Measurements from ENCODE around the gene PRSS27. TPM values are rescaled to one million over a fixed set of nuclear protein-coding genes. Genes with fewer than 3 reads are reported as not detected.

PRSS27 gene
- total RNA-seq, 2 donors from 2014 or later = 0.15 to 0.56 TPM

- H3K36me3 ChIP-seq = peaks cover 5% of the 10 kb centered on the region
- no peaks in the 10 kb centered on the region for H3K4me1 ChIP-seq
- no peaks in the 10 kb centered on the region for H3K9me3 ChIP-seq
- H3K27me3 ChIP-seq = no peaks in the 10 kb centered on the region
- DNase-seq = no peak
- no peak overlapping the region for H3K9ac ChIP-seq (ENCODE audit: low read depth in 2 of 2, low read length in 2 of 2)
- TF ChIP-seq, protein P1, sequence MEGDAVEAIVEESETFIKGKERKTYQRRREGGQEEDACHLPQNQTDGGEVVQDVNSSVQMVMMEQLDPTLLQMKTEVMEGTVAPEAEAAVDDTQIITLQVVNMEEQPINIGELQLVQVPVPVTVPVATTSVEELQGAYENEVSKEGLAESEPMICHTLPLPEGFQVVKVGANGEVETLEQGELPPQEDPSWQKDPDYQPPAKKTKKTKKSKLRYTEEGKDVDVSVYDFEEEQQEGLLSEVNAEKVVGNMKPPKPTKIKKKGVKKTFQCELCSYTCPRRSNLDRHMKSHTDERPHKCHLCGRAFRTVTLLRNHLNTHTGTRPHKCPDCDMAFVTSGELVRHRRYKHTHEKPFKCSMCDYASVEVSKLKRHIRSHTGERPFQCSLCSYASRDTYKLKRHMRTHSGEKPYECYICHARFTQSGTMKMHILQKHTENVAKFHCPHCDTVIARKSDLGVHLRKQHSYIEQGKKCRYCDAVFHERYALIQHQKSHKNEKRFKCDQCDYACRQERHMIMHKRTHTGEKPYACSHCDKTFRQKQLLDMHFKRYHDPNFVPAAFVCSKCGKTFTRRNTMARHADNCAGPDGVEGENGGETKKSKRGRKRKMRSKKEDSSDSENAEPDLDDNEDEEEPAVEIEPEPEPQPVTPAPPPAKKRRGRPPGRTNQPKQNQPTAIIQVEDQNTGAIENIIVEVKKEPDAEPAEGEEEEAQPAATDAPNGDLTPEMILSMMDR (IDR thresholded peaks at IDR 0.05) = no peak
- H3K4me3 ChIP-seq = no peak overlapping the region
- H3K27ac ChIP-seq = peak overlapping the region; percentile 80
- intact Hi-C loops (cut with DNase I) = no loop called here
These were observed 55.4 kb downstream of the PRSS27 start for GRCh38 chr16:2664574-2664982.

- TF ChIP-seq, protein P1 (IDR thresholded peaks at IDR 0.05) = no peak
- intact Hi-C loops (cut with DNase I) = no loop called here
- Histone ChIP-seq H3K9ac (ENCODE audit: low read depth in 2 of 2, low read length in 2 of 2) (no peak overlapping the region), H3K4me3 (no peak overlapping the region), H3K4me1 (no peaks in the 10 kb centered on the region), H3K27me3 (no peaks in the 10 kb centered on the region), H3K36me3 (peaks cover 5% of the 10 kb centered on the region), H3K9me3 (no peaks in the 10 kb centered on the region), H3K27ac (peak overlapping the region; percentile 80)
- peak; percentile 49 for DNase-seq
These were observed 56.2 kb downstream of the PRSS27 start for GRCh38 chr16:2663553-2664546.

Other genes starting within 250 kb of the PRSS27 start
- not detected for gene NTN3, start 248.9 kb downstream of the PRSS27 start, total RNA-seq
- 10 to 100 TPM in 1 of 2 donors, 1 to 10 TPM in 1; 8.4 to 15.8 TPM for gene TBC1D24, start 245.1 kb downstream of the PRSS27 start, total RNA-seq
- 100 to 1,000 TPM; 240 to 336 TPM for gene ATP6V0C, start 206.3 kb downstream of the PRSS27 start, total RNA-seq
- gene AMDHD2, start 199.9 kb downstream of the PRSS27 start, total RNA-seq = 10 to 100 TPM; 19.4 to 31.6 TPM
- gene CEMP1, start 188.8 kb downstream of the PRSS27 start, total RNA-seq = under 1 TPM; 0.53 to 0.54 TPM
- gene PDPK1, start 182.2 kb downstream of the PRSS27 start, total RNA-seq = 10 to 100 TPM; 60.4 to 71.5 TPM
- gene KCTD5, start 37.7 kb downstream of the PRSS27 start, total RNA-seq = 10 to 100 TPM; 45.2 to 88.3 TPM
- gene SRRM2, start 32.4 kb upstream of the PRSS27 start, total RNA-seq = 100 to 1,000 TPM; 377 to 539 TPM
- gene ELOB, start 57.1 kb upstream of the PRSS27 start, total RNA-seq = 100 to 1,000 TPM; 230 to 333 TPM
- not detected for gene PRSS33, start 67.3 kb upstream of the PRSS27 start, total RNA-seq
- not detected for gene PRSS41, start 78.2 kb upstream of the PRSS27 start, total RNA-seq
- 1 to 10 TPM; 1.1 to 2.6 TPM for gene PRSS21, start 97.0 kb upstream of the PRSS27 start, total RNA-seq
- gene ZG16B, start 110.1 kb upstream of the PRSS27 start, total RNA-seq = 10 to 100 TPM; 34.1 to 62.1 TPM
- 1 to 10 TPM; 6.1 to 6.7 TPM for gene PRSS22, start 137.9 kb upstream of the PRSS27 start, total RNA-seq
- gene FLYWCH2, start 163.0 kb upstream of the PRSS27 start, total RNA-seq = 10 to 100 TPM; 16.2 to 24.8 TPM
- 10 to 100 TPM; 18.5 to 28.4 TPM for gene FLYWCH1, start 191.7 kb upstream of the PRSS27 start, total RNA-seq
- gene KREMEN2, start 244.1 kb upstream of the PRSS27 start, total RNA-seq = 1 to 10 TPM; 1.4 to 1.5 TPM
- gene PAQR4, start 249.1 kb upstream of the PRSS27 start, total RNA-seq = 10 to 100 TPM; 14.0 to 42.3 TPM